Progenitor cell of endocrine pancreas (in vitro differentiated cells): Measurements from ENCODE around the gene MAN1C1. TPM values are rescaled to one million over a fixed set of nuclear protein-coding genes. Genes with fewer than 3 reads are reported as not detected.
A peak's percentile ranks its signal among the peaks of the same experiment; 100 is the strongest.

Source experiments
- DNase-seq: peaks from one replicate; pipeline ENCODE4 v3.0.0; 2021; ENCODE audit warnings: low spot score; ENCODE audit not compliant: unreplicated experiment
- H3K27ac Mint-ChIP-seq: 2 replicates; pipeline ENCODE4 v1.8.0; 2021; ENCODE audit warnings: mild to moderate bottlenecking, moderate library complexity, mixed read lengths
- H3K27me3 Mint-ChIP-seq: 2 replicates; pipeline ENCODE4 v1.8.0; 2021; ENCODE audit warnings: mixed read lengths
- H3K36me3 Mint-ChIP-seq: 2 replicates; pipeline ENCODE4 v1.8.0; 2022; ENCODE audit warnings: mixed read lengths; ENCODE audit not compliant: insufficient read depth
- H3K4me1 Mint-ChIP-seq: 2 replicates; pipeline ENCODE4 v1.8.0; 2021; ENCODE audit warnings: low read depth, mixed read lengths
- H3K4me3 Mint-ChIP-seq: 2 replicates; pipeline ENCODE4 v1.8.0; 2021; ENCODE audit warnings: low read depth, mild to moderate bottlenecking, moderate library complexity, mixed read lengths
- H3K9me3 Mint-ChIP-seq: 2 replicates; pipeline ENCODE4 v1.8.0; 2021; ENCODE audit warnings: low read depth, mixed read lengths
- long read RNA-seq: library from polyadenylated mRNA; unstranded; transcript quantifications from one replicate; pipeline ENCODE4 v2.0.0, GENCODE V29; 2020
- total RNA-seq: library from RNA; stranded (reverse); gene quantifications from 2 replicates; pipeline ENCODE4 v1.2.1, GENCODE V29; 2021
- TF ChIP-seq, protein P1 (sequence below): fragments of 200-600 bp; sonication (generic); IDR thresholded peaks from one replicate; pipeline ENCODE4 v1.5.0; 2021; ENCODE audit warnings: antibody characterized with exemption, mild to moderate bottlenecking; ENCODE audit not compliant: unreplicated experiment

The MAN1C1 gene
- total RNA-seq: 4.8 and 5.1 TPM in 2 replicates
- long read RNA-seq, partial matches to known transcripts: 0 of 5 reads
- long read RNA-seq, other reads (novel, unspliced or antisense): 5 of 5 reads

DNA sequence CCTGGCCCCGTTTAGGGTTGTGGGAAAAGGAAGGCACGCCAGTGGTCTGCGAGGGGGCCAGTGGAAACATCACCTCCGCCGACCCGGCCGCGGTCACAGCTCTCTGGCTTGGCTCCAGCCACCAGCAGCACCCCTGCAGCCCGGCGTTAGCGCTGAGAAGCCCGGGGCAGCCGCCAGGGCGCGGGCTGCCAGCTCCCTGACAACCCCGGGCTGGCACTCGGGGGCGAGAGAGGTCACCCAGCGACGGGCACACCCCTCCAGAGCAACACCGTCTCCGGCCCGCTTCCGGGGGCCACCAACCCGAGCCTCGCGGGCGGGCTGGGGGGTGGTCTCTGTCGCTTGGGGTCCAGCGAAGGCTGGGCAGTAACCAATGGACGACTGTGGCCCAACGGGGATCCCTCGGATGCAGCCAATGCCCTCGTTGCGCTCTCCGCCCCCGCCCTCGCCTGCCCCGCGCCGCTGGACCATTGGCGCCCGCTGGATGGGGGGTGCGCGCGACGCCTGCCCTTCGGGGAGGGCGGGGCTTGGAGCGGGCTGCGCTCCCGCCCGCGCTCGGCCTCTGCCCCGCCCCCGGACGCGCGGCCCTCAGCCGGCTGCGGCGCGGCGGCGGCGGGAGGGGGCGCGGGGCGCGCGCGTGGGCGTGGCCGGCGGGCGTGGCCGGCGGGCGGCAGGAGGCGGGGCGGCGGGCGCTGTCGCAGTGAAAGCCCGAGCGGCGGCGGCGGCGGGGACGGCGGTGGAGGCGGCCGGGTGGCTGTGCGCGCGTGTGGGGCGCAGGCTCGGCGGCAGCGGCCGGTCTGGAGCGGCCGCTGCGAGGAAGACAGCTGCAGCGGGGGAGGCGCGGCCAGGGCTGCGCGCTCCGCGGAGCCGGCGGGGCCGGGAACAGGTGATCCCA is at the start of gene MAN1C1:
TSS of gene MAN1C1 (plus strand) at position 697 of the 892 bp plus-strand sequence. CDS start 1,007 bp downstream, outside the sequence.
- Mint-ChIP-seq H3K9me3 (no peaks in the 10 kb centered on the region), H3K4me3 (peak within 1 kb of the TSS; percentile 69), H3K27ac (peak within 1 kb of the TSS; percentile 37), H3K4me1 (peaks cover 6% of the 10 kb centered on the region), H3K27me3 (peaks cover 74% of the 10 kb centered on the region), H3K36me3 (no peaks in the 10 kb centered on the region)
- TF ChIP-seq, protein P1, sequence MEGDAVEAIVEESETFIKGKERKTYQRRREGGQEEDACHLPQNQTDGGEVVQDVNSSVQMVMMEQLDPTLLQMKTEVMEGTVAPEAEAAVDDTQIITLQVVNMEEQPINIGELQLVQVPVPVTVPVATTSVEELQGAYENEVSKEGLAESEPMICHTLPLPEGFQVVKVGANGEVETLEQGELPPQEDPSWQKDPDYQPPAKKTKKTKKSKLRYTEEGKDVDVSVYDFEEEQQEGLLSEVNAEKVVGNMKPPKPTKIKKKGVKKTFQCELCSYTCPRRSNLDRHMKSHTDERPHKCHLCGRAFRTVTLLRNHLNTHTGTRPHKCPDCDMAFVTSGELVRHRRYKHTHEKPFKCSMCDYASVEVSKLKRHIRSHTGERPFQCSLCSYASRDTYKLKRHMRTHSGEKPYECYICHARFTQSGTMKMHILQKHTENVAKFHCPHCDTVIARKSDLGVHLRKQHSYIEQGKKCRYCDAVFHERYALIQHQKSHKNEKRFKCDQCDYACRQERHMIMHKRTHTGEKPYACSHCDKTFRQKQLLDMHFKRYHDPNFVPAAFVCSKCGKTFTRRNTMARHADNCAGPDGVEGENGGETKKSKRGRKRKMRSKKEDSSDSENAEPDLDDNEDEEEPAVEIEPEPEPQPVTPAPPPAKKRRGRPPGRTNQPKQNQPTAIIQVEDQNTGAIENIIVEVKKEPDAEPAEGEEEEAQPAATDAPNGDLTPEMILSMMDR: peak; percentile 53
- peak; percentile 89 for DNase-seq

DNA sequence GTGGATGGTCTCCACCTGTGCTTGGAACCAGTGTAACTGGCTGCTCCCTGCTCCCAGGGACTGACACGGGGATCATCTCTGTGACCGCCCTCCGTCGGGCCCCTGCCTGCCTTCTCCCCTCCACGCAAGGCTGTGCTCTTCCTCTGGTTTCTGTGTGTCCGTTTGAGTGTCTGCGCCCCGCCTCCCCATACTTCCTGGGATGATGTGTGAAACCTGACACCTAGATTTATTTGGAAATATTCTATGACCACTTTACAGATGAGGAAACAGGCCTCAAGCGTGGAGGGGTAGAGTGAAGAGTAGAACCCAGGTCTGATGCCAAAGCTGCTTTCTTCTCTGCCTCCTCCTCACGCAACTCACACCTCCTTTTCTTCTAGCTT is 48.9 kb upstream of the MAN1C1 start:
- H3K4me1 Mint-ChIP-seq: peaks cover 7% of the 10 kb centered on the region
- H3K27me3 Mint-ChIP-seq: peaks cover 4% of the 10 kb centered on the region
- TF ChIP-seq, protein P1: no peak
- no peak overlapping the region for H3K4me3 Mint-ChIP-seq
- H3K36me3 Mint-ChIP-seq: no peaks in the 10 kb centered on the region
- no peak overlapping the region for H3K27ac Mint-ChIP-seq
- no peaks in the 10 kb centered on the region for H3K9me3 Mint-ChIP-seq
- DNase-seq: no peak

DNA sequence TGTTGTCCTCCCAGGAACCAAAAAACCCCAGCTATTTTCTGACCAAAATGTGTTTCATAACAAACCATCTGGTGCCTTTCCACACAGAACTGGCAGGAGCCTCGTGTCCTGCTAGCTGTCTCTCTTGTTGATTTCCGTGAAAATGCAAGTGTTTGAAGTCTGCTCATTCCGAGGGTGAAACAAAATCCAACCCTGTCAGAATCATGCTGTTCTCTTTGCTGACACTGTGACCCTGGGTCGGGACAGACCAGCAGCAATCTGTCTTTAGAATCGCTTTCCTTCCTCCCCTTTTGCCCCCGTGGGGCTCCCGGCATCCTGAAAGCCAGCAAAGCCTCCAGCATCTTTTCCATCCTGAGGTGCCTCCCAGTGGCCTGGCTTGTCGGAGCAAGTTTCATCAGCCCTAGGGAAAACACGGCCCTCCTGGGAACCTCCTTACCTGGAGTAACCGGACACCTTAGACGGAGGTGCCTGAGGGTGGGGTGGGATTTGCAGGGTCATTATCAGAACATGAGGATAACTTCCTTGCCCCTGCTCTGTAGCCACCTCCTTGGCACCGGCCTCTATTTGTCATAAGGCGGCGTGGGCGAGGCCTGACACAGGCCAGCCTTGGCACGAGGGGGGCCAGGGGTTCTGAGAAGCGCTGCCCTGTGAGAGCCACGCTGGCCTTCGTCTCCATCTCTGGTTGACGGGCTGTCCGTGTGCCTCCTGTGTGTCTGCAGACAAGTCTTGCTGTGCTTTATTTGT is 48.3 kb upstream of the MAN1C1 start:
- Mint-ChIP-seq H3K9me3 (no peaks in the 10 kb centered on the region), H3K36me3 (no peaks in the 10 kb centered on the region), H3K4me1 (peaks cover 7% of the 10 kb centered on the region), H3K27me3 (peaks cover 9% of the 10 kb centered on the region), H3K4me3 (no peak overlapping the region), H3K27ac (peak overlapping the region; percentile 49)
- TF ChIP-seq, protein P1: no peak
- DNase-seq: no peak

DNA sequence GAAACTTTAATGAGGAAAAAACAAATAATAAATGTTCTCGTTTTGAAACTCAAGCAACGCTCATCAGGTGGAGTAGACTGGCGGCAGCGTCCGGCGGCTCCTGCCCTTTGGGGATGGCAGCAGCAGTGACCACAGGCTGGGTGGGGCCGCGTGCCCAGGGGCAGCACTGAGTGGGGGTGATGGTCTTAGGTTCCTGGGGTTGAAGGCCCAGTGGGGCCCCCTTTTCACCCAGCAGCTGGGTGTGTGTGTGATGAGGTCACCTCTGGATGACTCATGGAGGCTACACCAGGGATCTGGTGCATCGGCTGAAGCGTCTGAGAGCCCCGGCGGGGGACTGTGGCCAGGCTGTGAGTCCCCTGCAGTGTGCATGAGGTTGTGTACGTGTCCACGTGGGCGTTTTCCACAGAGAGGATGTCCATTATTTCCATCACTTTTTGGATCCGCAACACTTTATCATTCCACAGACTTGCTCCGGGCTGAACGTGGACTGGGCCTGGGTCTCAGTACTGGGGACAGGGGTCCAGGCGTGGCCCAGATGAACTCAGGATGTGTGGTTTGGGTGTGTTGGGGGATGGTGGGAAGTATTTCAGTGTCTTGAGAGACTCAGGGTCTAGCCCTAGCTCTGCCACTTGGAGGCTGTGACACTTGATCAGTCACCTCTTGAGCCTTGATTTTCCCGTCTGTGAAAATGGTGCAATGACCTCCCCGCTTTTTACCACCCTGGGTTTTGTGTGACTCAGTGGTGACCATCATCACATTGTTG is 47.6 kb upstream of the MAN1C1 start:
- Mint-ChIP-seq H3K27ac (peak overlapping the region; percentile 49), H3K36me3 (no peaks in the 10 kb centered on the region), H3K4me3 (no peak overlapping the region), H3K27me3 (peaks cover 9% of the 10 kb centered on the region), H3K4me1 (peaks cover 7% of the 10 kb centered on the region), H3K9me3 (no peaks in the 10 kb centered on the region)
- TF ChIP-seq, protein P1: no peak
- no peak for DNase-seq
